Activated CD4-positive, alpha-beta T cell treated with anti-CD3 and anti-CD28 coated beads, Interleukin-2, Interleukin-4, amounts not matched to agents 100 ng/mL and 50 ng/mL, durations not matched to agents 16 hours and 8 hours (primary cell): Measurements from ENCODE around the gene OAF.

Experiments
- DNase-seq: peaks from one replicate; pipeline ENCODE4 v3.0.0-alpha.2; 2020; ENCODE audit warnings: low spot score

OAF gene

DNA sequence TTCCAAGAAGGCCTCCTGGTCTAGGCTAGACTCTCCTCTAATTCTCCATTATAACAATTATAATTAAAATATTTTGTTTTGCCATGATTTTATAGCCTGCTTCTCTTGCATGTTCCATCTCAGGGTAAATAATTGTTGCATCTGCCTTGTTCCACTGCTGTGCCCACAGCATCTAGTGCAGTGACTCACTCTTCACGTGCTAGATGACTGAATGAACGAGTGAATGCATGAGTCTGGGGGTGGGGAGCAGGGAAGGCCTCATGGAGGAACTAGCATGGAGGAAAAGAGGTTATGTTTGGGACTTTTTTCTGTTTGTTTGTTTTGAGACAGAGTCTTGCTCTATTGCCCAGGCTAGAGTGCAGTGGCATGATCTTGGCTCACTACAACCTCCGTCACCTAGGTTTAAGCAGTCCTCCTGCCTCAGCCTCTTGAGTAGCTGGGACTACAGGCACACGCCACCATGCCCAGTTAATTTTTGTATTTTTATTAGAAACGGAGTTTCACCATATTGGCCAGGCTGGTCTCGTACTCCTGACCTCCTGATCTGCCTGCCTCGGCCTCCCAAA, 5.2 kb upstream of the OAF start:
- no peak for DNase-seq

GRCh38 chr11:120207512-120207911, 3.3 kb upstream of the OAF start:
- no peak for DNase-seq

DNA sequence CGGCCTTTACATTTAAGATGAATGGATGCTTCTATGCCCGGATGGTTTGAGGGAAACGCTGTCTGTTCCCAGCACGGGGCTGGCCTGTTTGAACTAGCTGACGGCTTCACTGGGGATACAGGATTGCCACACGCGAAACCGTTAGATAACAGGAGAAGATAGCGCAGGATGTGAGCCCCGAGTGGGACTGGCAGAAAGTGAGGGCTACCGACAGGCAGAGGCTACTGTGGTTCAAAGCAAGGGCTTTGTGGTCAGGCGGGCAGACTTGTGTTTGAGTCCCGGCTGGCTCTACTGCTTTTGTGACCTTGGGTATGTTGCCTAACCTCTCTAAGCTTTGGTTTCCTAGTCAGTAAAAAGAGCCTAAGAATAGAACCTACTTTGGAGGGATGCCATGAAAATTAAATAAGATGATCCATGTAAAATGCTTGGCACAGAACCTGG, 2.8 kb upstream of the OAF start:
- DNase-seq, result no peak

DNA sequence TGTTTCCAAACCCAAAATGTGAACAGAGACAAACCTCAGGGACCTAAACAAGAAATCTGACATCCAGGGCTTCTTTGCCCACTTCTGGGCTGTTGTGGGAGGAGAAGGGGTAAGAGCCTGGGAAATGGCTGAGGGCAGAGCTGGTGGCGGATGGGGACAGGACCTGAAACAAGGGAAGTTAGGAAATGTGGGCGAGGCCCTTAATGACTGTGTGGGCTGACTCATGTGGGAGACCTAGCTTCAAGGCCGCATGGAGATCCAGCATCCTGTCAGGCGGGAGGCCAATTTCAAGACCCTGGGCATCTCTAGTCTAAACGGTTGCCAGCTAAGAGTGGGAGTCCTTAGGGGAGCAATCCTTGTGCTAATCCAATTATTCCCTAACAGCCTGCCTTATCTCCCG, 2.1 kb upstream of the OAF start:
- DNase-seq, result no peak

GRCh38 chr11:120209746-120210625, 846 bp upstream of the OAF start:
- DNase-seq, result no peak

DNA sequence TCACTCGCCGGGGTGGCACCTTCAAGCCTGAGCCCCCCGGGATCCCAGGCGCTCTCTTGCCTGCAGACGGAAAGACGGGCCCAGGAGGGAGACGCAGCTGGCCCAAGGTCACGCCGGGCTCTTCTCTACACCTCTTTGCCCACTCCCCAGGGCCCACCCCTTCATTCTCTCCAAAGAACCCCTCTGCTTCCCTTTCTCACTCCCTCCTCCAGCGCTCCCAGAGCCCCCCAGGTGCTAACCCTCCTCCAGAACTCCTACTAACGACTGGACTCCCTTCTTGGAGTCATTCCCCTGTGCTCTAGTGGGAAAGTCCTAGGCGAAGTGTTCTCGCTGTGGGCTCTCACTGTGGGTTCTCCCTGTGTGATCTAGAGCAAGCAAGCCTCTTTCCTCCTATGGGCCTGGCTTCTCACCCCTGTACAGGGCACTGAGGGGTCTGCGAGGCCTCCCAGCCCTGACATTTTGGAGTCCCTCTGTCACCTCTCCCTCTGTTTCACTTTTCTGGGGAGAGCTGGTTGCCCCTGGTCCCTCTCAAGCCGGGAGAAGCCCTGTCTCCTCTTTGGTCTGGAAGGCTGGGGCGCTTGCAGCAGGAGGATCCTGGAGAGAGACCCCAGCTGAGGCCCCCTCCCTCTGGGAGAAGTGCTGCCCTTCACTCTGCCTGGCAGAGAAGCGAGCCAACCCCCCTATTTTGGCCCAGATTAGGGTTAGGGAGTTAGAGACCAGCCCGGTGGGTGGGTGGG, 858 bp downstream of the OAF start:
- no peak for DNase-seq

- DNase-seq, result no peak
Observed at GRCh38 chr11:120212259-120212878, 1.5 kb downstream of the OAF start.

- DNase-seq, result no peak
Observed at GRCh38 chr11:120212926-120213325, 2.1 kb downstream of the OAF start.

DNA sequence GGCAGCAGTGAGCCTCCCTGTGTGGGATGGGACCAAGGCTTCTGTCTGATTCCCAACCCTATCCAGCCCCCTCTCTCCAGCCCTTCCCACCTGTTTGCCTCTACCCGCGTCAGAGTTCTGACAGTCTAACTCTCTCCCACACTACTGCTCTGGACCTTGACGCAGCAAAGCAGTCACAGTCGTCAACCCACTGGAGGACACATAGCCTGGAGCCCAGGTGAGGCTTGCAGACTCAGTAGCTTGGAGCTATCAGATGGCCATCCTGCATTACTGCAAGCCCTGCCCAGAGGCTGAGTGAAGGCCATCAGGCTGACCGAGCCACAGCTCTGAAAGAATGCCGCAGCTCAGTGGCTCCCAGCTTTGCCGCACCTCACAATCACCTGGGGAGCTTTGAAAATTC, 3.7 kb downstream of the OAF start:
- DNase-seq, result no peak

GRCh38 chr11:120215634-120216033, 4.8 kb downstream of the OAF start:
- DNase-seq, result no peak

- DNase-seq, result no peak
Observed at GRCh38 chr11:120216426-120217102, 5.7 kb downstream of the OAF start.

GRCh38 chr11:120217526-120217925, 6.7 kb downstream of the OAF start:
- no peak for DNase-seq

GRCh38 chr11:120217941-120218694, 7.3 kb downstream of the OAF start:
- DNase-seq, result no peak

DNA sequence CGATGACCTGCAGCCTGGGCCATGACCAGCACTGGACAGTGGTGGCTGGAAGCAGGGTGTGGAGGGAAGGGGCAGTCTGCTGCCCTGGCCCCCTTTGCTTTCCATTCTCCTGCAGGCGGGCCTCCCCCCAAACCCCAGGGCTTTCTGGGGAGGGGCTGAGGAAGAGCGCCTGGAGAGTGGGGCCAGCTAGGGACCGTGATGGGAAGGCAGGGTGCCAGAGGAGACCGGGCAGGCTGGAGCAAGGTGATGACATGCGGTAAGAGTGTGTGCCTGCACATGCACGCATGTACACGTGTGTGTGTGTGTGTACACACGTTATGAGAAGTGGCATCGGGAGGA, 7.8 kb downstream of the OAF start:
- DNase-seq, result no peak

DNA sequence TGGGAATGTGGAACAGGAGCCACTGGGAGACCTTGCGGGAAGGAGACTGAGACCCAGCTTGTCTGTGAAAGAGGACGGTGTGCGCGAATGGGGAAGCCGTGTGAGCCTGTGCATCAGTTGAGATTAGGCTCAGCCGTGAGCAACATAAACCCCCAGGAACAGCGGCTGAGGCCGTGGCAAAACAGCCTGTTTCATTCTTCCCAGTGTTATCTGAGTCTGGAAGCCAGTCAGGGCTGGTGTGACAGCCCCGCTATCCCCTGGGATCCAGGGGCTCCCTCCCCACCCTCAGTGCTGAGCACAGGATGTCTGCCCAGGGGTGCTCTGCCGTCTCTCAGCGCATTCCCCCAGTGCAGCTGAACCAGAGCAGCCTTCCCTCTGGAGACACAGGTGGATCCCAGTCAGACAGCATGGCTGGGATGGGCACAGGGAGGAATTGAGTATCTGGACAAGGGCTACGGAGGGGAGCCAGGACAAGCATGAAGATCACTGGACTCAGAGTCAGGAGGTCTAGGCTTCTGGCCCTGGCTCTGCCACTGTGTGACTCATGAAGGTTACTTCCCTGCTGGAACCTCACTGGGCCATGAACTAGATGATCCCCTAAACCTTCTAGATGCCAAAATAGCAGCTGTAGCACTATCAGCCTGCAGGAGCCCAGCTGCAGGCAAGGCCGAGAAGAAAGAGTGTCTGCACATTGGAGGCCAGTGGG, 8.6 kb downstream of the OAF start:
- DNase-seq, result no peak

GRCh38 chr11:120219938-120220746, 9.3 kb downstream of the OAF start:
- DNase-seq, result no peak

DNA sequence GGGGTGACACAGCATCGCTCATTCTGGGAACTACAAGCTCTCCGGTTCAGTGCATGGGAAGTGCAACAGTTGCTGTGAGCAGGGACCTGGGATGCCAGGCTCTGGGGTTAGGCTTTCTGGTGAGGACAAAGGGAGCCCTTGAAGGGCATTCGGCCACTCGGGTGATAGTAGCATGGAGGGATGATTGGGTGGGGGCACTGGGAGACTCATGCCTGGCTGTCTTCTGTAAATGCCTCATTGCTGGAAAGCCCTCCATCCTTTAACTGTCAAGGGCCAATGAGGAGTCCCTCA, 9.9 kb downstream of the OAF start:
- DNase-seq, result no peak

DNA sequence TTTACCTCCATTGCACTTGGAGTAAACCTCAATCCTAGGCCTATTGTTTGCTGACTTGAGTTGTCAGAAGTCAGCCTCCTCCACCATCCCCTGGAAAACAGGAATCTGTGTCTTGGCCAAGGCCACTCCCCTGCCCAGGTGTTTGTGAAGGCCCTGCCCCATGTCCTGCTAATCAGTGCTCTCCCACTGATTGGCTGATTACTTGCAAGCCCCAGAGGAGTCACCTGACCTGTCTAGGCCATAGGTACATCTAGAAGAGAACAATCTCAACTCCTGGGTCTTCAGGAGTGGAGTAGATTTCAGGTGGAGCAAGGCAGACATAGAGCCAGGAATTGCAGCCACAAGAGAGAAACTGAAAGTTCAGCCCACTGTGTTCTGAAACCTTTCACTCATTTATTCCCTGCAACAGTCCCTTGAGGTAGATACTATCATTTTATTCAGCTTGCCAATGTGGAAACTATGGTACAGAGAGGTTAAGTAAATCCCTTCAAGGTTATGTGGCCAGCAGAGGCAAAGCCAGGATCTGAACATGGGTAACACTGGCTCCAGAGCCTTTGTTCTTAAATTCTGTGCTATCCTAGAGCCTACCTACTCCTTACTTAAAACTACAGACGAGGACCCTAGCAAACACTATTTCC, 10.4 kb downstream of the OAF start:
- no peak for DNase-seq

DNA sequence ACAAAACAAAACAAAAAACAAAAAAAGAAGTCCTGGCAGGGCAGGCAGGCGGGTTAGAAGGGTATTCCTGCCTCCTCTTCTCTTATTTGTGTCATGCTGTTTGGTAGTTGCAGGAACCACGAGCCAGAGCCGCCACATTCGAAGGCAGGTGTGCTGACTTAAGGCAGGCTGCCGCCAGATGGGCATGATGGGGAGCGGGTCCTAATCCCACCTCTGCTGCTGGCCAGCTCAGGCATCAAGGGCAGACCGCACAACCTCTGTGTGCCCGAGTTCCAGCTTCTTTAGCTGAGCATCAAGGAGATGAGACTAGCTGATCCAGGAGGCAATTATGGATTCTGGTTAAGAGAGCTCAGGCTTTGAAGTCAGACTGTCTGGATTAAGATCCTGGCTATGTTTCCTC, 12.1 kb downstream of the OAF start:
- no peak for DNase-seq

DNA sequence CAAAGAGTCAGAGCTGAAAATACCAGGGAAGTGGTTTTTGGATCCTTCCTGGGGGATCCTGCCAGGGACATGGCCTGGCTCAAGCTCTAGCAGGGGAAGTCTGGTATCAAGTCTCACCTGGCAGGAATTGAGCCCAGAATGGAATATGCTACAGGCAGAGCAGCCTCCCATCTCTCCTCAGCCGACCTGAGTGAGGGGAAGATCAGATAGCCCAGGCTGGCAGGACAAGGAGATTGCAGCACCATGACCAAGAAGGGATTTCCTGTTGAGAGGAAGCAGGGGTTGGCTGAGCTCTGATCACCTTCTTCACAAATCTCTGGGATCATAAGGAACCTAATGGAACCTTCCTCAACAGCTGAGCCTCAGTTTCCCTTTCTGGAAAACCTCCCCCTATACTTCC, 13.0 kb downstream of the OAF start:
- DNase-seq, result no peak
